HS-27A (cell line): ENCODE data around the gene RPS6KA4.
"Not testable (repeated sequence)": the region's sequence is repeated elsewhere in the genome, so short reads cannot be mapped to it uniquely, and the experiment has no call there.

ENCODE experiments used
- DNase-seq: peaks from one replicate; pipeline ENCODE4 v3.0.0-alpha.2; 2012; ENCODE audit warnings: low read depth, missing footprints

Gene RPS6KA4

GRCh38 chr11:64358907-64359711, at the start of gene RPS6KA4:
TSS of gene RPS6KA4 (plus strand) at chr11:64359162. CDS start at chr11:64359236, 74 bp downstream.
- no peak for DNase-seq

DNA sequence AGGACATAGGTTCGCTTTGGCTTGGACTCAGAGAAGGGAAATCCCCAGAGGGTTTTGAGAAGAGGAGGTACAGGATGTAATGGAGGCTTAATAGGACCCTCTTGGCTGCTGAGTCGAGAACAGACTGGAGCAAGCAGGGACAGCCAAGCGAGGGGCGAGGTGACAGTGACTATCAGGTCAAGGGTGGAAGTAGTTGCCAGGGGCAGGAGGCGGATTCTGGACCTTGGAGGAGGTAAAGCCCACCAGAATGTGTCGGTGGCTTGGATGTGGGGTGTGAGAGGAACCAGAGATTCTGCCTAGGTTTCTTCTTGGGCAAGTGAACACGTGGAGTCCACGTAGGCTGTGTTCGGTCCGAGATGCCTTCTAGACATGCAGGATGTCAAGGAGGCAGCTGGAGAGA, 46.0 kb upstream of the RPS6KA4 start:
- no peak for DNase-seq

DNA sequence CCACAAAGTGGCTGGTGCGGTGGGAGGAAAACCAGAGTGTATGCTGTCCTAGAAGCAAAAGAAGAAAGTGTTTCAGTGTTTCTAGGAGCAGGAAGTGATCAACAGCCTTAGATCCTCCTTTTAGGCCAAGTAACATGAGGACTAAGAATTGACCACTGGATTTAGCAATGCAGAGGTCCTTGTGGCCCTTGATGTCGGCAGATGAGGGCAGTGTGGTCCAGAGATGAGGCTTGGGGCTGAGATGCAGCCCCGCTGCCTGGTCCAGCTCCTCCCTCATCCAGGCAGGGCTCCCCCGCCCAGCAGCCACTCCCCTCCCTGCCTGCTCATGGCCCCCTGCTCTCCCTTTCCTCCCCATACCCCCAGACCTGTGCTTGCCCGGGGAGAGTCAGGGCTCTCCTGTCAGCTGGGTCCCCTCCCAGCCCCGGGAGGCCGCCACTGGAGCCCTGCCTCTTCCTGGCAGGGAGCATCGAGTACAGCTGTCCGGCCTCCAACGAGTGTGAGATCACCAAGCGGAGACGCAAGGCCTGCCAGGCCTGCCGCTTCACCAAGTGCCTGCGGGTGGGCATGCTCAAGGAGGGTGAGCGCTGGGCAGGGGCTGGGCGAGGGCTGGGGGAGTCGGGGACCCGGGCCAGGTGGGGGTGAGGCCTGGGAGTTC, 45.3 kb upstream of the RPS6KA4 start:
- DNase-seq, result no peak

DNA sequence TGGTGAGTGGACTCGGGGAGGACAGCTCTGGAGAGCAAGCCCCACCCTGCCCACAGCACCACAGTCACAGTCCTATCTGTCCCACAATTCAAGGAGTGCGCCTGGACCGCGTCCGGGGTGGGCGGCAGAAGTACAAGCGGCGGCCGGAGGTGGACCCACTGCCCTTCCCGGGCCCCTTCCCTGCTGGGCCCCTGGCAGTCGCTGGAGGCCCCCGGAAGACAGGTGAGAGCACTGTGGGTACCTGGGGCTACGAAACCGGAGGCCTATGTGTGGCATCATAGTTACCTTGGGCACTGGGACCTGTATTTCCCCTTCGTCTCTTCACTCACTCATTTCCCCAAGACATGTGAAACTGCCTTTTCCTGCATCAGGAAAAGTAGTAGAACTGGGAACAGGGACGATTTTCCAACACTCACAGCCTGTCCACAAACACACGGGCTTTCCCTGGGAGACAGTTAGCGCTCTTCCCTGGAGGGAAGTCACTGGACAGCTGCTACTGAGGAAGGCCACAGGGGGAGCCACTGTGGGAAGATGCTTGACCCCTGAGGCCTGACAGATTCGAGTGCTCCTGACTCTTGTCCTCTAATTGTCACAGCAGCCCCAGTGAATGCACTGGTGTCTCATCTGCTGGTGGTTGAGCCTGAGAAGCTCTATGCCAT, 44.7 kb upstream of the RPS6KA4 start:
- DNase-seq, result no peak

- no peak for DNase-seq
These were observed 44.0 kb upstream of the RPS6KA4 start for GRCh38 chr11:64314805-64315561.

DNA sequence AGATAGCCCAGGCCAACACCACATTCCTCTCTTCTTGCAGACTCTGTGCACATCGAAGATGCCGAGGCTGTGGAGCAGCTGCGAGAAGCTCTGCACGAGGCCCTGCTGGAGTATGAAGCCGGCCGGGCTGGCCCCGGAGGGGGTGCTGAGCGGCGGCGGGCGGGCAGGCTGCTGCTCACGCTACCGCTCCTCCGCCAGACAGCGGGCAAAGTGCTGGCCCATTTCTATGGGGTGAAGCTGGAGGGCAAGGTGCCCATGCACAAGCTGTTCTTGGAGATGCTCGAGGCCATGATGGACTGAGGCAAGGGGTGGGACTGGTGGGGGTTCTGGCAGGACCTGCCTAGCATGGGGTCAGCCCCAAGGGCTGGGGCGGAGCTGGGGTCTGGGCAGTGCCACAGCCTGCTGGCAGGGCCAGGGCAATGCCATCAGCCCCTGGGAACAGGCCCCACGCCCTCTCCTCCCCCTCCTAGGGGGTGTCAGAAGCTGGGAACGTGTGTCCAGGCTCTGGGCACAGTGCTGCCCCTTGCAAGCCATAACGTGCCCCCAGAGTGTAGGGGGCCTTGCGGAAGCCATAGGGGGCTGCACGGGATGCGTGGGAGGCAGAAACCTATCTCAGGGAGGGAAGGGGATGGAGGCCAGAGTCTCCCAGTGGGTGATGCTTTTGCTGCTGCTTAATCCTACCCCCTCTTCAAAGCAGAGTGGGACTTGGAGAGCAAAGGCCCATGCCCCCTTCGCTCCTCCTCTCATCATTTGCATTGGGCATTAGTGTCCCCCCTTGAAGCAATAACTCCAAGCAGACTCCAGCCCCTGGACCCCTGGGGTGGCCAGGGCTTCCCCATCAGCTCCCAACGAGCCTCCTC, 43.1 kb upstream of the RPS6KA4 start:
- DNase-seq, result not testable (repeated sequence)

DNA sequence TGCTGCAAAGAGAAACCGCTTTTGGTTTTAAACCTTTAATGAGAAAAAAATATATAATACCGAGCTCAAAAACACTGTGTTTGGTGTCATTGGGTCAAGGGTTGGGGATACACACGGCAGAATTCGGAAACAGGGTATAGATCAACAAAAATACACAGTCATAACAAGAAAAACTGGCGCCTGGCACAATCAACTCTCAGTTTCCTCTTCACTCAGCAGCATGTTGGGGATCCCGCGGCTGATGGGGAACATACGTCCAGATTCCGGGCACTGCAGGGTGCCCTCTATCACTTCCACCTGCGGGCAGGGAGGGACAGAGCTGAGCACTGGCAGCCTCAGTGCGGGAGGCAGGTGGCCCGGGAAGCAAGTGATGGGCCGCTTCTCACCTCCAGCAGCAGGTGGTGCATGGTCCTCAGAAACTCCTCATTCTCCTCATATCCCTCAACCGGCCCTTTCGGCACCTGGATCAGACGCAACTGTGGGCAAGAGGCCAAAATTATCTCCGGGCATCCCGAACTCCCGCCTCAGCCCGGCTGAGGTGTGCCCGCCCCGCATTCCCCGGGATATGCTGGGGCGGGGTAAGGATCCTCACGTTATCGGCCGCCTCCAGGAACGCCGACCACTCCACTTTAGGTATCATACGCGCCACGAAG, 42.2 kb upstream of the RPS6KA4 start:
- DNase-seq, result no peak

DNA sequence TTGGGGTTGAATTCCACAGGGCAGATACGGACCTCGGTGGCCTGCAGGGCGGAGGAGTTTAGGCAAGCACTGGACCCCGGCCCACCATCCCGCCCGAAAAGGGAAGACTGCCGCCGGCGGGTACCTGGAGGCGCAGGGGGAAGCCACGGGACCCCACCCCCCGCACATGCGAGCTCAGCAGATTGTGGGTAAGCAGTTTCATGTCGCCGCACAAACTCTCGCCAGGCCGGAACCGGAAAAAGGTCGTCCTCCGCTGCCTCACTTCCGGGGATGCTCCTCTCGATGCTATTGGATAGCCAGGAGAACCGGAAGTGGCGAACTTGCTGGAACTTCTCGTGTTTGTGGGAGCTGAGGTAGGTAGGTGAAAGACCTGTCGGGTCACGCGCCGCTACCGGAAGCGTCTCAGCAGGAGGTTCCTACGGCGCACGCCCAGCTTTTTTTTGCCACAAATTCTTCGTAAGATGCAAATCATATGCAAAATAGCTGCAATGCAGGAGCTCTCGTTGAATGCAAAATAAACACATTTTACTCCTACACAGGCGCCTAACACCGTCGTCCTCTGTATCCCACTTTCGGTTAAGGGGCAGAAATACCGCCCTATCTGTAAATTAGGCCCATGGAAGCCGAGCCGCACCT, 41.5 kb upstream of the RPS6KA4 start, which contains the start of gene TRMT112:
TSS of gene TRMT112 (minus strand) at position 235 of the 636 bp plus-strand sequence. CDS start at position 202, 33 bp downstream.
- DNase-seq, result peak; percentile 97

GRCh38 chr11:64317961-64318765, 40.8 kb upstream of the RPS6KA4 start, which contains the start of gene PRDX5:
TSS of gene PRDX5 (plus strand) at chr11:64318121. CDS start at chr11:64318216, 95 bp downstream.
- DNase-seq, result peak; percentile 94

DNA sequence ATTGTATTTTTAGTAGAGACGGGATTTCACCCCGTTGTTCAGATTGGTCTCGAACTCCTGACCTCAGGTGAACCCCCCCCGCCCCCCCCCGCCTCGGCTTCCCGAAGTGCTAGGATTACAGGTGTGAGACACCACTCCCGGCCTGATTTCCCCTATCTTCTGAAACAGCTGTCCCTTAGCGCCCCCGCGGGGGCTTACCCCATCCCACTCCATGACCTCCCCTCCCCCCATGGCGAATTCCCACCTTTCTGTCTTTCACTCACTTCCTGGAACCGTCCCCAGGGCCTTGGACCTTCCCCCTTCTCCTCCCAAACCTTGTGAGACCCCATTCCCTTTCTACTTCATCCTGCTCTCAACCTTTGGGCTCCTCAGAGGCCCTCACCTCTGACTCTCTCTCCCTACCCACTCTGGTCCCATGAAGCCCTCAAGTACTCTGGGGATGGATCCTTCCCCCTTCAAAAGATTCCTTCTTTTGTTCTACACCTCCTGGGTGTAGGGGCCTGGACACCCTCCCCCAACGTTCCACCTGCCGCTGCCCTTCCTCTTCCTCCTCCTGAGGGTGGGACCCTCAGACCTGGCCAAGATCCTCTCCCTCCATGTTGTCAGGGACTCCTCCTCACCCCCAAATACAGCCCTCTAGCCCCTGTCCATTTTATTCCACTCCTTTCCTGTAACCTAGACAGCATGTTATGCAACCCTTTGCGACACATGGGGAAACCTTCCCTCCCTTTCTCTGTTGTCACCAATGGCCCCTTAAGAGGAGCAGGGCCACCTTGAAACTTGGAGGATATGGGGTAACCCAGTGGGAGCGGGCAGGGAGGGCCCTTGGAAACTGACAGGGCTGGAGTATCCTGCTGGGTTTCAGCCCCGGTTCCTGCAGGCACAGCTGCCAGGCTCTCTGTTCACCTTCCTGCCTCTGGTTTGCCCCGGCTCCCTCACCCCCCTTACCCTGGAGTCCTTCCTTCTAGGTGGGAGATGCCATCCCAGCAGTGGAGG, 39.9 kb upstream of the RPS6KA4 start:
- DNase-seq, result no peak

GRCh38 chr11:64320556-64320955, 38.4 kb upstream of the RPS6KA4 start:
- no peak for DNase-seq

DNA sequence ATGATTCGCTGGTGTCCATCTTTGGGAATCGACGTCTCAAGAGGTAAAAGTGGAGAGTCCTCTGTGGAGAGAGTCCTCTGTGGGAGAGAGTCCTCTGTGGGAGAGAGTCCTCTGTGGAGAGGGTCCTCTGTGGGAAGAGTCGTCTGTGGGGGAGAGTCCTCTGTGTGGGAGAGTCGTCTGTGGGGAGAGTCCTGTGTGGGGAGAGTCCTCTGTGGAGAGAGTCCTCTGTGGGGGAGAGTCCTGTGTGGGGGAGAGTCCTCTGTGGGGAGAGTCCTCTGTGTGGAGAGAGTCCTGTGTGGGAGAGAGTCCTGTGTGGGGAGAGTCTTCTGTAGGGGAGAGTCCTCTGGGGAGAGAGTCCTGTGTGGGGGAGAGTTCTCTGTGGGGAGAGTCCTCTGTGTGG, 37.9 kb upstream of the RPS6KA4 start:
- no peak for DNase-seq

DNA sequence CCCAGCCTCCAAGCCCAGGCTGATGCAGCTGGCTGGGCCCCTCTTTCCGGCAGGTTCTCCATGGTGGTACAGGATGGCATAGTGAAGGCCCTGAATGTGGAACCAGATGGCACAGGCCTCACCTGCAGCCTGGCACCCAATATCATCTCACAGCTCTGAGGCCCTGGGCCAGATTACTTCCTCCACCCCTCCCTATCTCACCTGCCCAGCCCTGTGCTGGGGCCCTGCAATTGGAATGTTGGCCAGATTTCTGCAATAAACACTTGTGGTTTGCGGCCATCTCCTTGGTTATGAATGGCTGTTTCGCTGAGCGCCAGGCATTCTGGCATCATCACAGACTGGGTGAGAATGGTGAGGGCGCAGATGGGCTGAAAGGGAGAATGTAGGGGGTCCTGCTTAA, 37.4 kb upstream of the RPS6KA4 start:
- DNase-seq, result no peak

DNA sequence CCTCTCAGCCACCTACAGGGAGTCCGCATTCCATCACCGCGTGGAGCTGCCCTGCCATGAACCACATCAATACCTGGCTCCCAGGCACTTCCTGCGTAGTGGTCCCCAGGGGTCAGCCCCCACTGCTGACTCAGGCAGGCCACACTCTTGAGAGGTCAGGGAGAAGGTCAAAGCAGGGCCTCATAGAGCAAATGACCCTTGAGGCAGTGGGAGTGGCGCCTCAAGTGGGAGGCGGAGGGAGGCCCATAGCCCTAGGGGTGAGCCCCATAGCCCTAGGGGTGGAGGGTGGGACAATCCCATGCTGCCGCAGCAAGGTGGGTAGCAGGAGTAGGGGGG, 36.1 kb upstream of the RPS6KA4 start:
- DNase-seq, result no peak

DNA sequence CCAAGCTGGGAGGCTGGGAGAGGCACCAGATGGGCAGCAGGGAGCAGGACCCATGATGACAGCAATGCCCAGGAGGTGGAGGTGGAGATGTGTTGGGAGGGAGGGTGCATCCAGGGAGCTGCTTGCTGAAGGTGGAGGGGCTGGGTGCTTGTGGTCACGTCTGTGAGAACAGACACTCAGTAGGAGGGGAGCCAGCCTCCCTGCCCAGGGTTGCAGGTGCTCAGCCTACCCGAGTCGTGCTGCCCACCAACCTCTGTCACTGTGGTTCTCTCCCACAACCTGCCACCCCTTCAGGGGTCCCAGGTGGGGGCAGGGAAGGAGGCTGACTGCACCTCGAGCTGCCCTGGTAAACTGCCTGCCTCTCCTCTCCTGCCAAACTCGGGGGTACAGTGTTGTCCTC, 35.6 kb upstream of the RPS6KA4 start:
- no peak for DNase-seq

DNA sequence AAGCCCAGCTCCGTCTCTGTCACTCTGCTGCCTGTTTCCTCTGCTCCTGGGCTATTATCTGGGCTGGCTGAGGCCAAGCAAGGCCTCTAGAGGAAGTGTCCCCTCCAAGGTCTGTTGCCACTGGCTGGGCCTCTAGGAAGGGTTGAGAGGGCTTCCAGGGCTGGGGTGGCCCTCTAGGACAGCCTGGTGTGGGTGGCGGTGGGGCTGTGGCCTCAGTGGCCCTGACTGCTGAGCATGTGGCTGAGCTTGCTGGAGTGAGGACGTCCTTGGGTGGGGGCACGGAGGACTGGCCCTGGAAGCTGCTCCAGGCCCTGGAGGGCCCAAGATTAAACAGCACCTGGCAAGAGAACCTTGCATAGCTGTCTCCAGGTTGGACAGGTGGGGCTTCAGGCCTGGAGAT, 35.0 kb upstream of the RPS6KA4 start:
- DNase-seq, result not testable (repeated sequence)

DNA sequence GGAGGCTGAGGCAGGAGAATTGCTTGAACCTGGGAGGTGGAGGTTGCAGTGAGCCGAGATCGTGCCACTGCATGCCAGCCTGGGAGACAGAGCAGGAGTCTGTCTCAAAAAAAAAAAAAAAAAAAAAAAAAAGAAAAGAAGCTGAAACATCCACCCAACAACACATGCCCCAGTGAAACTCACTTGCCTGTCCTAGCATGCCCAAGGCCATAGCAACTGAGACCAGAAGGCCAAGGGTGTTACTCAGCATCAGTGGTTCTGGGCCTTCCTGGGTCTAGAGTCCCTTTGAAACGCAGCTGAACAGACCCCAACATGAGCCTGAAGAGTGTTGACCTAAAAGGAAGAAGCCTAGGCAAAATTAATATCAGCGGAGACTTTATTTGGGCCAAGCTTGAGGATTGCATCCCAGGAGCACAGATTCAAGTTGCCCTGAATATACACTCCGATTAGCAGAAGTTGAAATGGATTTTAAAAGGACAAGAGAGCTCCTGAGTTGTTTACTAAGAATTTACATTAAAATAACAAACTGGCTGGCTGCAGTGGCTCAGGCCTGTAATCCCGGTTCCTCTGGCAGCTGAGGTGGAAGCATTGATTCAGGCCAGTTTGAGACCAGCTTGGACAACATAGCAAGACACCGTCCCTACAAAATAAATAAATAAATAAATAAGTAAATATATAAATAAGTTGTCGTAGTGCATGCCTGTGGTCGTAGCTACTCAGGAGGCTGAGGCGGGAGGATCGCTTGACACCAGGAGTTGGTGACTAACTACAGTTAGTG, 34.1 kb upstream of the RPS6KA4 start:
- no peak for DNase-seq
